Measurements from ENCODE around the gene ANKRD16.
A peak's percentile ranks its signal among the peaks of the same experiment; 100 is the strongest.
"Not testable (repeated sequence)": the region's sequence is repeated elsewhere in the genome, so short reads cannot be mapped to it uniquely, and the experiment has no call there.

ANKRD16 gene

GRCh38 chr10:5889624-5890451 lies at the start of gene ANKRD16, which contains the start of gene FBH1:
ANKRD16 (minus strand) TSS chr10:5889893; CDS start chr10:5889354, 539 bp downstream.
FBH1 (plus strand) TSS chr10:5890243; CDS start chr10:5890346, 103 bp downstream.
- peak; percentile 99 for DNase-seq

- no peak for DNase-seq
Observed at GRCh38 chr10:5938291-5938690, 48.6 kb upstream of the ANKRD16 start.

GRCh38 chr10:5937016-5937415 lies 47.3 kb upstream of the ANKRD16 start:
- DNase-seq, result no peak

- no peak for DNase-seq
Observed at GRCh38 chr10:5935628-5936027, 45.9 kb upstream of the ANKRD16 start.

DNA sequence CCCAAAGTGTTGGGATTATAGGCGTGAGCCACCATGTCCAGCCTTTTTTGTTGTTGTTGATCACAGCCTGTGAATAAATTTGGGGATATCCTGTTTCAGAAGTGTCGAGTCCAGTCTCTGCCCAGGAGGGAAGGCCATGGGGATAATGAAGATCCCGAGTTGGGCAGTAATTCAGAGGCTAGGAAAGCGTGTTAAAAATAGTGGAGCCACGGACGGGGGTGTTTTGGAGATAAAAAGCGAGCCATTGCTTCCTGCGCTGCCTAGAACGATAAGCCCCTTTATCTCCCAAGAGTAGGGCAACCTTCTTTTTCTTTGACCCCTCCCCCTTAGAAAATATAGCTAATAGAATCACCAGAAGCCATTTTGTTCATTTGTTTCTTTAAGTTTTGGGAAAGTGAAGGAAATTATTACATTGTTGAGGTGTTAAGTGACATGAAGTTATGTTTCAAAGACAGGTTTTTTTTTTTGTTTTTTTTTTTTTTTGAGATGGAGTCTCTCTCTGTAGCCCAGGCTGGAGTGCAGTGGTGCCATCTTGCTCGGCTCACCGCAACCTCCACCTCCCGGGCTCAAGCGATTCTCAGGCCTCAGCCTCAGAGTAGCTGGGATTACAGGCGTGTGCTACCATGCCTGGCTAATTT lies 44.3 kb upstream of the ANKRD16 start:
- no peak for DNase-seq

- no peak for DNase-seq
Observed at GRCh38 chr10:5932345-5932744, 42.7 kb upstream of the ANKRD16 start.

GRCh38 chr10:5930272-5930671 lies 40.6 kb upstream of the ANKRD16 start:
- DNase-seq, result no peak

DNA sequence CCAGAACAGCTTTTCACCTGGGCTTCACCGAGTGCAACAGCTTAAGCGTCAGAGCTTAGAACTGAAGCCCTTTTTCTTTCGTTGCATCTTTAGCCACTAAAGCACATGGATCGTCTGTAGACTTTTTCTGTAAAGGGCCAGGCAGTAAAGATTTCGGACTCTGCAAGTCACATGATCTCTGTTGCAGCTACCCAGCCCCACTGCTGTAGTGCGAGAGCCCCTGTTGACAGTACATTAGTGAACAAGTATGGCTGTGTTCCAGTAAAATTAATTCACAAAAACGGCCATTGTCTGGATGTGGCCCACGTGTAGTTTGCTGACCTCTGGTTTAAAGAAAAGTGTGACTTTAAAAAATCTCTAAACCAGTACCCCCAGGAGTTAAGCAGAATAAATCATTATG lies 39.7 kb upstream of the ANKRD16 start:
- no peak for DNase-seq

DNA sequence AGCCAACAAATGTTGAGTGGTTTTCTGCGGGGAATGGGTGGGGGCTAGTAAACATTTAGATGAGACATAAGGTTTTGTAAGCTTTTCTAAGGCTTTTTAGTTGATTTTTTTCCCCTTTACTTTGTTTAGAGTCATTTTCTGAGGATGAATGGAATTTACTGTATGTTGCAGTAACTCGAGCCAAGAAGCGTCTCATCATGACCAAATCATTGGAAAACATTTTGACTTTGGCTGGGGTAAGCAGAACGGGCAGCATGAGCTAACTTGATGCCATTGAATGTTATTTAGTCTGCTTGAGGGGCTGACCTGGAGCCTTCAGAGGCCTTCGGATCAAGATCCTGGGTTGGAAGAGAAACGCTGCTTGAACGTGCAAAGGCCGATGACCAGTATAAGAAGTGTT lies 37.6 kb upstream of the ANKRD16 start:
- peak; percentile 45 for DNase-seq

- no peak for DNase-seq
Observed at GRCh38 chr10:5924889-5925288, 35.2 kb upstream of the ANKRD16 start.

GRCh38 chr10:5921746-5922145 lies 32.1 kb upstream of the ANKRD16 start:
- no peak for DNase-seq

DNA sequence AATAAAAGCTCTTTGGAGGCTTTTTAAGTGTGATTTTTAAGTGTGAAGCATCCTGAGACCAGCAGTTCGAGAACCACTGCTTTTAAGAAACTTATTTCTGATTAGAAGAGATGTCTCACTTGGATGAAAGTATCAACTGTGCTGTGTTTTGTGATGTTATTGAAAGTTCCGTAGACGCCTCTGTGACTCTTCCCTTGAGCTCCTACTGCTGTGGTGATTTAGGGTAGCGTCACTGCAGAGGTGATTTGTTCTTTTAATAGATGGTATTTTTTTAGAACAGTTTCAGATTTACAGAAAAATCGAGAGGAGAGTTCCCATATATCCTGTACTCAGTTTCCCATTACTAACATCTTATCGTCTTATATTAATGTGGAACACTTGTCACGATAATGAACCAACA lies 29.9 kb upstream of the ANKRD16 start:
- no peak for DNase-seq

DNA sequence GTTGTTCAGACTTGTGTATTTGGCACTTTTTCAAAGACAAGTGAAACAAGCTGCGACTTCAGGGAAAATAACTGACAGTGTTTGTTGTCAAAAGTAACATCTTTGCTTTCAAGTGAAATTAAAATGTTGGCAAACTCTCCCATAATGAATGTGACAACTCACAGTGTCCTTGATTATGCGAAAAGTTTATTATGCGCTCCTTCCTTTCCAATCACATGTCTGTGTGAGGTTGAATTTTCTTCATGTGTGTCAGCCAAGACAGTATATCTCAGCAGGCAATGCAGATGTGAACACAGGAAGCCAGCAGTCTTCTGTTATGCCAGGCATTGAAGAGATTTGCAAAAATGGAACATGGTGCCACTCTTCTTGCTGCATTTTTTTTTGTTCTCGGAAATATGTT lies 29.1 kb upstream of the ANKRD16 start:
- no peak for DNase-seq

DNA sequence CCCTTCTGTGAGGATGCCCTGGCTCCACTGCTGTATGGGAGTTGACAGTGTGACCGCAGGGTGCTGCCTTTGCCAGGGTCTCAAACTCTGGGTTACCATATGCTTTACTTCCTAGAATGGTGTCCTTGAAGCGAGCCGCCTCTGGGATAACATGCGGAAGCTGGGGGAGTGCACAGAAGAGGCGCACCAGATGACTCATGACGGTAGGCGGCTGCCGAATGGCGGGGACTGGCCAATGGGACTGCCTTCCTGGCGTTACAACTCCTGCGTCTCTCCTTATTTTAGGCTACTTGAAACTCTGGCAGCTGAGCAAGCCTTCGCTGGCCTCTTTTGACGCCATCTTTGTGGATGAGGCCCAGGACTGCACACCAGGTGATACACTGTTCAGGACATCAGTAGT lies 27.6 kb upstream of the ANKRD16 start:
- no peak for DNase-seq

- no peak for DNase-seq
Observed at GRCh38 chr10:5915451-5915850, 25.8 kb upstream of the ANKRD16 start.

GRCh38 chr10:5913736-5914135 lies 24.0 kb upstream of the ANKRD16 start:
- DNase-seq, result no peak

DNA sequence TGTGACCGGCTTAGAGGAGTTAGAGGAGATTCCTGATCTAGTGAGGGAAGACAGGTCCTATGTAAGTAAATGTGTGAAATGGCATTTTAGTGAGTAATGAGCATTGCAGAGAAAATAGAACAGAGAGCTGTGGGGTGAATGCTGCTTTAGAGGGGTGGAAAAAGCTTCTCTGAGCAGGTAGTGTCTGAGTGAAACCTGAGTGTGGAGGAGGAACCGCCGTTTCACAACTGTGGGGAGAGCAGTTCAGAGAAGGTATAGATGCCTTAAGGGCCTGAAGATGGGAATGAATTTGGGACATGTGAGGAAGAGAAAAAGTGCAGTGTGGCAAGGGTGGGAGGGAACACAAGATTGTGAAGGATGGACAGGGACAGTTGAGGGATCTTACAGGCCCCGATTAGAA lies 22.0 kb upstream of the ANKRD16 start:
- no peak for DNase-seq

DNA sequence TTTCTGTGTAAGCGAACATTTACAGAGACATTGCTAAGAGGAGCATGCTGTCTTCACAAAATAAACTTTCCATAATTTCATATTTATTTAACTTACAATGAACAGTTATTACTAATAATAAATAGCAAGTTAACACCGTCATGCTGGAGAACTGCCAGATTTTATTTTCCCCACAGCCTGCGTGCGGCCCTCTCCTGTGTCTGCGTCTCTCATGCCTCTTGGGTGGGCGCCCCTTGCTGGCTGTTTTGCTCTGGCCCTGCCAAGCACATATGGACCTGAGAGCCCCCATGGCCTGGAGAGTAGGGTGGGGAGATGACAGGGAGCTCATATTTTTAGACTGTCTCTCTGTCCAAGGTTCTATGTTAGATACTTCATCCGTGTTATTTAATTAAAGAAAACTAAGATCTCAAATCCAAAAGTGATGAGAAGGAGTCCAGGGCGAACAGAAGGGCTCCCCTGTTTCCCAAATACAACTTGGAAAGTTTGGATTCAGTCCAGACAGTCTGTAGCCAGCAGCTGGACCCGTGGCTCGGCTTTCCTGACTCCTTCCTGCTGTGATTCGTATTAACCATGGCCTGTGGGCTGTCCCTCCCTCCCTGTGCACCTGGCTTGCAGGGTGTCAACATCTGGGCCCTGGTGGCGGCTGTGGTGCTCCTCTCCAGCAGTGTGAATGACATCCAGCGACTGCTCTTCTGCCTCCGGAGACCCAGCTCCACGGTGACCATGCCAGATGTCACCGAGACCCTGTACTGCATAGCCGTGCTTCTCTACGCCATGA lies 20.8 kb upstream of the ANKRD16 start:
- peak; percentile 55 for DNase-seq

GRCh38 chr10:5908676-5909075 lies 19.0 kb upstream of the ANKRD16 start:
- DNase-seq, result not testable (repeated sequence)

DNA sequence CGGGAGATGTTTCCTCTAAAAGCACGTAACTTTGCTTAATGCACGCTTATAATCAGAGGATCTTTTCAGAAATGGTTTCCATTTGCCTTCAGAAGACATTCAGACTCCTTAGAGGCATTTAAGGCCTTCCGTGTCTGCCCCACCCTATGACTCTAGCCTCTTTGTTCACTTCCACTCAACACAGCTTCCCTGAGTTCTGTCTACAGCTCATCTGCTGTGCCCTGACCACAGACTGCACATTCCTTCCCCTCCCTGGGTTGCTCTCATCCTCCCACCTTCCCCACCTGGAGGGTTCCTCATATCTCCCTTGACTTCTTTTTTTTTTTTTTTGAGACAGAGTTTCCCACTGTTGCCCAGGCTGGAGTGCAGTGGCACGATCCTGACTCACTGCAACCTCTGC lies 17.0 kb upstream of the ANKRD16 start:
- no peak for DNase-seq

DNA sequence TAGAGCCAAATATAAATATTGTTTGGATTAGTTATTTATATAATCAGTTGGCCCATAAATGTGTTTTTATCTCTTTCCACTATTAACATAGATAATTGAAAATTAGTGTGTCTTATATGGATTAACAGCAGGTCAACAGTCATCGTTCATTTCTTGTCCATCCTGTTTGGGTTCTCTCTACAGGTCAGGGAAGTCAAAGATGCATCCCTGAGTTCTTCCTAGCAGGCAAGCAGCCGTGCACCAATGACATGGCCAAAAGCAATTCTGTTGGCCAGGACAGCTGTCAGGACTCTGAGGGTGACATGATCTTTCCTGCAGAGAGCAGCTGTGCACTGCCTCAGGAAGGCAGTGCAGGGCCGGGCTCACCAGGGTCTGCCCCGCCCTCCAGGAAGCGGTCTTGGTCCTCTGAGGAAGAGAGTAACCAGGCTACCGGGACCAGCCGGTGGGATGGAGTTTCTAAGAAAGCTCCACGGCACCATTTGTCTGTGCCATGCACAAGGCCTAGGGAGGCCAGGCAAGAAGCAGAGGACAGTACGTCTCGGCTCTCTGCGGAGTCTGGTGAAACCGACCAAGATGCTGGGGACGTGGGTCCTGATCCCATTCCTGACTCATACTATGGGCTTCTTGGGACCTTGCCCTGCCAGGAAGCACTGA lies 16.3 kb upstream of the ANKRD16 start:
- peak; percentile 64 for DNase-seq

DNA sequence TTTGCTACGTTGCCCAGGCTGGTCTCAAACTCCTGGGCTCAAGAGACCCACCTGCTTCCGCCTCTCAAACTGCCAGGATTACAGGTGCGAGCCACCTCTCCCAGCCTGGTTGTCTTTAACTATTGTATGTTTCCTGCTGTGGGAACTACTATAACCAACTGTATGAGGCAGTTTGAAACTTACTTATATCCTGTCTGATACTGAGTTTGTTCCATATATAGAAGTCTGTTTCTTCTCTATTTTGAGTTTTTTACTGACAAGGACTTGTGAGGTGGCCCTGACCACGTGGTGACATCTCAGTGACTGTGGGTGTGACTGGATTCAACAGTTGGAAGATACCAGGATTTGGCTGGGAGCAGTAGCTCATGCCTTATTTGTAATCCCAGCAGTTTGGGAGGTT lies 14.5 kb upstream of the ANKRD16 start:
- DNase-seq, result no peak

- no peak for DNase-seq
Observed at GRCh38 chr10:5903563-5903962, 13.9 kb upstream of the ANKRD16 start.
